IPS-15b (cell line): ENCODE data around the gene TSC22D1.
"Not testable (repeated sequence)": the region's sequence is repeated elsewhere in the genome, so short reads cannot be mapped to it uniquely, and the experiment has no call there.

ENCODE experiments used
- H3K27me3 ChIP-seq: one replicate; pipeline ENCODE4 v1.6.1; 2013; ENCODE audit warnings: low read length; ENCODE audit not compliant: control insufficient read depth, insufficient read depth
- H3K36me3 ChIP-seq: one replicate; pipeline ENCODE4 v1.6.1; 2013; ENCODE audit warnings: low read length; ENCODE audit not compliant: control insufficient read depth, insufficient read depth
- H3K4me1 ChIP-seq: one replicate; pipeline ENCODE4 v1.6.1; 2013; ENCODE audit warnings: mild to moderate bottlenecking, low read length; ENCODE audit not compliant: control insufficient read depth, insufficient read depth
- H3K4me3 ChIP-seq: one replicate; pipeline ENCODE4 v1.5.1; 2013; ENCODE audit warnings: low read depth, low read length
- H3K9ac ChIP-seq: one replicate; pipeline ENCODE4 v1.6.1; 2013; ENCODE audit warnings: low read depth, mild to moderate bottlenecking, low read length
- H3K9me3 ChIP-seq: one replicate; pipeline ENCODE4 v1.6.1; 2013; ENCODE audit warnings: mild to moderate bottlenecking, low read length; ENCODE audit not compliant: control insufficient read depth, insufficient read depth

The TSC22D1 gene

DNA sequence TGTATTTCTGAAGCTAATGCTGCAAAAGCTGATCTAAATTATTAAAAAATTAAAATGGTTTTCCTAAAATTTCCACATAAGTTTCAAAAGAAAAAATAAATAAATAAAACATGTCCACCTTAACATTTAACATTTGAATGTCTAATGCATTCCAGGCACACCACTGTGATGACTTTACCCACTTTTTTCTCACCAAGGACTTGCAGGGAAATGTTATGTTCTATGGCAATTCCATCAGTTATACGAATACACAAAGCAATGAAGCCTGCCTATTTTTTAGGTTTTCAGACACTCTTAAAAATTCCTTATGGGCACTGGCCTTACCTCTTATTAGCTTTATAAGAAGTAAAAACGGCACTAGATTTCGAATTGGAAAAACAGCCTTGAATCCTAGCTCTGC lies 10.2 kb downstream of the TSC22D1 start:
- Histone ChIP-seq H3K27me3 (no peaks in the 10 kb centered on the region), H3K9ac (no peak overlapping the region), H3K4me1 (peaks cover 18% of the 10 kb centered on the region), H3K9me3 (no peaks in the 10 kb centered on the region), H3K4me3 (no peak overlapping the region), H3K36me3 (no peaks in the 10 kb centered on the region)

DNA sequence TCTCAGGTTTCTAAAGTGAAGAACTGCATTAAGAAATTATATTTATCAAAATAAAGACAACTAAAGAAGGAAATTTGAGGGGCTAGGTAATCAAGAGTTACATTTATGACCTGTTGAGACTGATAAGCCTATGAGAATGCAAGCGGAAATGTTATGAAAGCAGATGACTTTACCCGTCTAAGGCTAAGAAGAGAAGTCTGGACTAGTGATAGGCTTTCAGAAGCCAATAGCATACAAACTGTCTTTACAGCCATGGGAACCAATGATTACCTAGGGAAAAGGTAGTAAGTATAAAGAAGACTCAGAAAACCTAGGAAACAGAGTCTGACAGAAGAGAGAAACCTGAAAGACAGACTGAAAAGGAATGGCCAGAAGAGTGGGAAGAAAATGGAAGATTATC lies 11.2 kb downstream of the TSC22D1 start:
- no peaks in the 10 kb centered on the region for H3K27me3 ChIP-seq
- H3K9me3 ChIP-seq = no peaks in the 10 kb centered on the region
- H3K4me3 ChIP-seq = no peak overlapping the region
- no peak overlapping the region for H3K9ac ChIP-seq
- peaks cover 19% of the 10 kb centered on the region for H3K4me1 ChIP-seq
- H3K36me3 ChIP-seq = no peaks in the 10 kb centered on the region

DNA sequence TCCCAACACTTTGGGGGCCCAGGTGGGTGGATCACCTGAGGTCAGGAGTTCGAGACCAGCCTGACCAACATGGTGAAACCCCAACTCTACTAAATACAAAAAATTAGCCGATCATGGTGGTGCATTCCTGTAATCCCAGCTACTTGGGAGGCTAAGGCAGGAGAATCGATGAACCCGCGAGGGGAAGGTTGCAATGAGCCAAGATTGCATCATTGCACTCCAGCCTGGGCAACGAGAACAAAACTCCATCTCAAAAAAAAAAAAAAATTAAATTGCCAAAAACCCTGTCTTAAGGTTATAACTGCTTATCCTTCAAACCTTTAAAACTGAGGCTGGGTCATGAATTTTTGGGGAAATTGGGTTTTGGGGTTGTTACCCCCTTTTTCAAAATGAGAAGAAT lies 13.3 kb downstream of the TSC22D1 start:
- H3K27me3 ChIP-seq, H3K36me3 ChIP-seq, H3K9ac ChIP-seq: not testable (repeated sequence)

DNA sequence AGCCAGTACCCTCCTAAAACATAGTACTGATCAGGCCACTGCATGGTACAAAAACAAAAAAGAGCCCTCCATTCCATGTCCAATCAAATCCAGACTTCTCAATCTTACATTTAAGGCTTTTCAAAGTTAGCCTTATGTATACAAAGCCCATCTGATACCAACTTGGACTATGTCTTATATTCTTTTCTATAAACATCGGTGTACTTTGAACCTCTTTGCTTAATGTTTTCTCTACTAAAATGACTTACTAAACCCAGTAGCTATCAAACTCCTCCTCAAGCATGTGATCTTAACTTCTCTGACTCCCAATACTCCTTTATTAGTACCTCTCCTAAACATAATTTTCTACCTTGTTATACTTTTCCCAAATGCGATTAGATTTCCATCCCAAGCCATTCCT lies 14.8 kb downstream of the TSC22D1 start:
- H3K9me3 ChIP-seq = no peaks in the 10 kb centered on the region
- H3K4me3 ChIP-seq = no peak overlapping the region
- peaks cover 11% of the 10 kb centered on the region for H3K4me1 ChIP-seq
- no peak overlapping the region for H3K9ac ChIP-seq
- peaks cover 3% of the 10 kb centered on the region for H3K36me3 ChIP-seq
- H3K27me3 ChIP-seq = no peaks in the 10 kb centered on the region

More for the DNA sequence above, 13.3 kb downstream of the TSC22D1 start:
- H3K4me3 ChIP-seq, H3K9me3 ChIP-seq: not testable (repeated sequence)
- H3K4me1 ChIP-seq = peaks cover 16% of the 10 kb centered on the region

DNA sequence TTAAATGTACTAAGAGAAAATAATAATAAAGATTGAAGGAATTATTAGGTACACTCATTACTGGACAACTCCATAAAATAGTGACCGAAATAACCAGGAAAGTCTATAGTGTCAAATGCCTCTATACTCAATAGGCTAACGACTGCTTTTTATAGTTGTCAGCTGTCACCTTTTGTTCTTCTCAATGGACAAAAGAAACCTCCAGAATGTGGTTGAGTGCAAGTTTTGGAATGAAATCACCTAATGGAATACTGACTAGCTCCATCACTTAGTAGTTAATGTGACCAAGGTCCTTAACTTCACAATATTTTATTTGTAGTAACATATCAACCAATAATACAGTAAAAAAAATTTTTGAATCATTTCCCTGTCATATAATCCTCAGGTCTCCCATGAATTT lies 18.1 kb downstream of the TSC22D1 start:
- Histone ChIP-seq H3K4me3 (no peak overlapping the region), H3K4me1 (peaks cover 8% of the 10 kb centered on the region), H3K36me3 (peaks cover 3% of the 10 kb centered on the region), H3K27me3 (no peaks in the 10 kb centered on the region), H3K9ac (no peak overlapping the region), H3K9me3 (no peaks in the 10 kb centered on the region)

DNA sequence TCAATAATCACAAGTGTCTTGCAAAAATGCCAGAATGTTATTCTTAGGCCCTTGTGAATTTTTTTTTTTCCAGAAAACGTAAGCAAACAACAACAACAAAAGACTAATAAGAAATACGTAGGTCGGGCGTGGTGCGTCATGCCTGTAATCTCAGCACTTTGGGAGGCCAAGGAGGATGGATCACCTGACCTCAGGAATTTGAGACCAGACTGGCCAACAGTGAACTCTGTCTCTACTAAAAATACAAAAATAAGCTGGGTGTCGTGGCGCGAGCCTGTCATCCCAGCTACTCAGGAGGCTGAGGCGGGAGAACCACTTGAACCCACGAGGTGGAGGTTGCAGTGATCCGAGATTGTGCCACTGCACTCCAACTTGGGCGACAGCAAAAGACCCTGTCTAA lies 20.9 kb downstream of the TSC22D1 start:
- Histone ChIP-seq H3K27me3 (no peaks in the 10 kb centered on the region), H3K36me3 (peaks cover 3% of the 10 kb centered on the region), H3K4me1 (peaks cover 2% of the 10 kb centered on the region), H3K9ac (no peak overlapping the region), H3K9me3 (no peaks in the 10 kb centered on the region), H3K4me3 (no peak overlapping the region)

DNA sequence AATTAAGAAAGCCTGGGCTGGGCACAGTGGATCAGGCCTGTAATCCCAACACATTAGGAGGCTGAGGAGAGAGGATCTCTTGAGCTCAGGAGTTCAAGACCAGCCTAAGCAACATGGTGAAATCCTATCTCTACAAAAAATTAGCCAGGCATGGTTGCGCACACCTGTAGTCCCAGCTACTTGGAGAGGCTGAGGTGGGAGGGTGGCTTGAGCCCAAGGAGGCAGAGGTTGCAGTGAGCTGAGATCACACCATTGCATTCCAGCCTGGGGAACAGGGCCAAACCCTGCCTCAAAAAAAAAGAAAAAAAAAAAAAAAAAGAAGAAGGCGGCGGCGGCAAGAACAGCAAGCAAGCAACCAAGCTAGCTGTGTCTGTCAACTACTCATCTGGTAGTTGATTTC lies 26.7 kb downstream of the TSC22D1 start:
- H3K4me3 ChIP-seq = no peak overlapping the region
- no peaks in the 10 kb centered on the region for H3K9me3 ChIP-seq
- no peaks in the 10 kb centered on the region for H3K36me3 ChIP-seq
- no peak overlapping the region for H3K9ac ChIP-seq
- H3K27me3 ChIP-seq = no peaks in the 10 kb centered on the region
- peaks cover 2% of the 10 kb centered on the region for H3K4me1 ChIP-seq

DNA sequence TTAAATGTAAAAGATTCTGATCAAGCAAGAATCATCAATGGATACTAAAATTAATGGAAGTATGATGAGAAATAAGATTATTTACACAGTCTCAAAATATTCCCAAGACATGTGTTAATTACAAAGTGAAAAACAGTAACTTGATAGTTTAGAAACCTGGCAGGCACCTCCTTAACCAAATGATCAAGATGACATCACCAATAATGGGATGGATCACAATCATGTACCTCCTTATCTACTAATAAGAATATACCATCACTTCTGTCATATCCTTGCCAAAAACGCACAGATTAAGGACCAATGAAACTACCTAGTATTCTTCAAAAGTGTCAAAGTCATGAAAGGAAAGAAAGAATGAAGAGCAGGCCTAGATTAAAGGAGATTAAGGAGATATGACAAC lies 30.0 kb downstream of the TSC22D1 start:
- Histone ChIP-seq H3K27me3 (no peaks in the 10 kb centered on the region), H3K9ac (no peak overlapping the region), H3K4me1 (no peaks in the 10 kb centered on the region), H3K36me3 (no peaks in the 10 kb centered on the region), H3K9me3 (no peaks in the 10 kb centered on the region), H3K4me3 (no peak overlapping the region)

DNA sequence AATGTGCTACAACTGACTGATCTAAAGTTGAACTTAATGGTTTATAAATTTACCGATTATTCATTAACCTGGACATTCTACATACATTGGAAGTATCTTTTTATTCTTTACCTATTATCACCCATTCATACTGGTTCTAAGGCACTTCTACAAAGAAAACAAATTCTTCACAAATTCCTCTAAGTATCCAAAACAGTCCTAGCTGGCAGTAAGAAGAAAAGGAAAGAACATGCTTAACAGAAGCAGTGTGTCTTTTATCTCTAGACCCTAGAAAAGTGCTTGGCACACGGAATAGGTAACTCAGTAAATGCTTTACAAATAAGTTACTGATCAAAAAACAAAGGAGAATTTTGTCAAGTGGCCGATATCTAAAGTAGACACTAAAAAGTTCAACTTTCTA lies 32.8 kb downstream of the TSC22D1 start:
- Histone ChIP-seq H3K9ac (no peak overlapping the region), H3K4me3 (no peak overlapping the region), H3K4me1 (no peaks in the 10 kb centered on the region), H3K9me3 (no peaks in the 10 kb centered on the region), H3K36me3 (no peaks in the 10 kb centered on the region), H3K27me3 (no peaks in the 10 kb centered on the region)

DNA sequence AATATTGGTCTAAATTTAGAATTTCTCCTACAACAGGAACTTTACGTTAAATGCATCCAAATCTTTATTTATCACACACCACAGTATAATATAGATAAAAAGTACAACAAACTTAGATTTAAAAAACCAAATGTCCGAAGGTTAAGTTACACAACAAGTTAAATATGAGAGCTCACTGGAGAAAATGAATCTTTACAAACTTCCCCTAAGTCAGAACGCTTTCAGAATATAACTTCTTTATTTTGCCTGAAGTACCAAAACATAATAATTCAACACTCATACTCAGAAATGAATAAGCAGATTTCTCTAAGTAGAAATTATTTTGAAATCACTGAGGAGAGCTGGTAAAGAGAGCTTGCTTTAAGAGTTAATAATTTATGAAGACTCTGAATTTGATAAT lies 33.8 kb downstream of the TSC22D1 start:
- H3K4me1 ChIP-seq = no peaks in the 10 kb centered on the region
- no peaks in the 10 kb centered on the region for H3K27me3 ChIP-seq
- no peaks in the 10 kb centered on the region for H3K36me3 ChIP-seq
- H3K4me3 ChIP-seq = no peak overlapping the region
- no peaks in the 10 kb centered on the region for H3K9me3 ChIP-seq
- H3K9ac ChIP-seq = no peak overlapping the region

DNA sequence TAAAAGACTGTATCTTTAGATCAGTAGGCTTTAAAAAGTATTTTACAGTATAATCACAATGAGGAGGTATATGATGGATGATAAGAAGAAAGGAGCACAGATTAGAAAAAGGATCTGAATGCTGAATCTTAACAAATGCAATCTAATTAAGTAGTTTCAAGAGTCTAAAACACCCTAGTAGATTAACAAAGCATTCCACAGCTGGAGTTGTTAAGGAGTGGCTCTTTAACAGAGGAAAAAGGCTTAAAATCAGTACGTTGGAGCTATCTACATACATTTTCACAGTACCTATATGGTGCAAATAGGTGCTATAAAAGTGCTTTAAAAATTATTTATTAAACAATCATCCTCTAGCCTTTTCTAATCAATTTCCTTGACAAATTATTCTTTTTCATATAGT lies 34.5 kb downstream of the TSC22D1 start:
- Histone ChIP-seq H3K4me1 (no peaks in the 10 kb centered on the region), H3K4me3 (no peak overlapping the region), H3K27me3 (no peaks in the 10 kb centered on the region), H3K9ac (no peak overlapping the region), H3K9me3 (no peaks in the 10 kb centered on the region), H3K36me3 (no peaks in the 10 kb centered on the region)

DNA sequence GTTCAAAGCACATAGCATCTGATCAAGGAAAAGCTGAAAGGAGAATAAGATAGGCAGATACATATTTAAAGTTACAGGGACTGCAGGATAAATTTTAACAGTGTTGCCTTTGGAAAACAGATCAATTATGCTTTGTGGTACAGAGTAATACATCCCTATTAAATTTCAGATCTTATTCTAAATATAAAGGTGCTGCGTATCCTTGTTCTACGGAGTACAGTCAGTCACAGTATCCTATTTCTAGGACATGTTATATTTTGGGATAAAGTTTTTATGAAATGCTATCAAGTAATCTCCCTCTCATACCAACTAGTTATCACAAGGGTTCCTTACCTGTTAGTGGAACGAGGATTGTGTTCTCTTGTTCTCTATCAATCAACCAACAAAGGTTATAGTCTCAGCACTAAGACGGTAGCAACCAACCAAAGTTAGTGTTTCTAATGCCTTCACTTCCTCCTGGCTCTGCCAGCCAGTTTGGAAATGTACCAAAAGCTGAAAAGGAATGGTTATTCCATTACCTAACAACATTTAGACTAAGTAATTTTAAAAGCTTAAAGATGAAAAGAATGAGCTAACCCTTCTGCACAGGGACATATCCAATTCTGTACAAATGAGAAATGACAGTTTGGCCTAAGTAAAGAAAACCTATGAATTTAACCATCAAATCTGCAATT lies 35.2 kb downstream of the TSC22D1 start:
- Histone ChIP-seq H3K27me3 (no peaks in the 10 kb centered on the region), H3K9me3 (no peaks in the 10 kb centered on the region), H3K36me3 (no peaks in the 10 kb centered on the region), H3K4me3 (no peak overlapping the region), H3K4me1 (no peaks in the 10 kb centered on the region), H3K9ac (no peak overlapping the region)
